H1 (cell line): ENCODE results near the gene ARHGAP25. TPM values are rescaled to one million over a fixed set of nuclear protein-coding genes. Genes with fewer than 3 reads are reported as not detected.

Experiments used
- CTCF ChIA-PET: fragments of 300-600 bp; sonication (Branson Sonifier 250); formaldehyde crosslinking; loops from one replicate; lab custom pipeline; 2021; ENCODE audit not compliant: partially characterized antibody; lab: Charles Lee
- POLR2A ChIA-PET: fragments of 300-600 bp; sonication (Branson Sonifier 250); formaldehyde crosslinking; loops from one replicate; lab custom pipeline; 2021; ENCODE audit warnings: inconsistent platforms; ENCODE audit not compliant: partially characterized antibody; lab: Charles Lee
- DNase-seq, 2 experiments: peaks; one replicate each; pipeline versions ENCODE4 v3.0.0 to v3.0.0-alpha.2; 2010 to 2022; ENCODE audit warnings: low spot score in 2 of 2, low read depth in 1 of 2, mixed read lengths in 1 of 2
- FAIRE-seq: peaks from 2 replicates; lab custom pipeline; 2011; peaks lifted over from hg19 to GRCh38; lab: Jason Lieb, UNC
- H2AFZ ChIP-seq: 2 replicates; pipeline ENCODE4 v1.8.1; 2012; ENCODE audit warnings: low read length, inconsistent platforms
- H2AK5ac ChIP-seq: 2 replicates; pipeline ENCODE4 v1.6.1; 2013; ENCODE audit warnings: low read depth, low read length
- H2BK120ac ChIP-seq: replicated peaks from 2 replicates; pipeline ENCODE3; 2013; ENCODE audit warnings: low read depth, low read length, inconsistent platforms
- H2BK12ac ChIP-seq: 2 replicates; pipeline ENCODE4 v1.6.1; 2013; ENCODE audit warnings: low read depth, low read length
- H2BK15ac ChIP-seq: 2 replicates; pipeline ENCODE4 v1.6.1; 2013; ENCODE audit warnings: low read length
- H2BK20ac ChIP-seq: 2 replicates; pipeline ENCODE4 v1.6.1; 2013; ENCODE audit warnings: low read length
- H2BK5ac ChIP-seq: 2 replicates; pipeline ENCODE4 v1.6.1; 2013; ENCODE audit warnings: low read depth, low read length
- H3K14ac ChIP-seq: 2 replicates; pipeline ENCODE4 v1.6.1; 2013; ENCODE audit warnings: inconsistent platforms; ENCODE audit not compliant: insufficient read length
- H3K18ac ChIP-seq: 2 replicates; pipeline ENCODE4 v1.6.1; 2013; ENCODE audit warnings: low read length; ENCODE audit errors: extremely low read depth
- H3K23ac ChIP-seq: 2 replicates; pipeline ENCODE4 v1.6.1; 2013; ENCODE audit warnings: inconsistent platforms; ENCODE audit not compliant: insufficient read length
- H3K23me2 ChIP-seq: 2 replicates; pipeline ENCODE4 v1.6.1; 2013; ENCODE audit warnings: low read depth, low read length
- H3K27ac ChIP-seq: 2 replicates; pipeline ENCODE4 v1.6.1; 2011; ENCODE audit warnings: low read depth, low read length, inconsistent platforms
- H3K27me3 ChIP-seq, 4 experiments: replicated peaks in 1 of 4; 1 replicate in 1 of 4; 2 replicates in 3 of 4; pipeline versions ENCODE4 v1.6.1 to v1.8.1; 2011 to 2013; ENCODE audit warnings: low read length in 3 of 4, mild to moderate bottlenecking in 3 of 4, inconsistent platforms in 2 of 4, mixed read lengths in 2 of 4, moderate library complexity in 1 of 4; ENCODE audit not compliant: control insufficient read depth in 3 of 4, insufficient read depth in 3 of 4; ENCODE audit errors: extremely low read depth in 1 of 4
- H3K36me3 ChIP-seq, 4 experiments: 2 replicates each; pipeline versions ENCODE4 v1.6.1 to v1.8.1; 2011 to 2013; ENCODE audit warnings: mild to moderate bottlenecking in 4 of 4, low read length in 3 of 4, moderate library complexity in 2 of 4, control low read depth in 1 of 4, inconsistent platforms in 1 of 4; ENCODE audit not compliant: insufficient read depth in 4 of 4, control insufficient read depth in 2 of 4
- H3K4ac ChIP-seq: replicated peaks from 2 replicates; pipeline ENCODE3; 2013; ENCODE audit warnings: low read length, low read depth, mixed read lengths, inconsistent platforms; ENCODE audit not compliant: insufficient read length
- H3K4me1 ChIP-seq, 4 experiments: replicated peaks in 1 of 4; 1 replicate in 1 of 4; 2 replicates in 3 of 4; pipeline versions ENCODE4 v1.6.1 to v1.8.1; 2011 to 2013; ENCODE audit warnings: low read length in 3 of 4, inconsistent platforms in 2 of 4, mixed read lengths in 1 of 4; ENCODE audit not compliant: insufficient read depth in 4 of 4, control insufficient read depth in 3 of 4
- H3K4me2 ChIP-seq, 2 experiments: 2 replicates each; pipeline versions ENCODE4 v1.6.1 to v1.8.1; 2011 to 2013; ENCODE audit warnings: low read depth in 2 of 2, low read length in 2 of 2, control low read depth in 1 of 2, inconsistent platforms in 1 of 2, mild to moderate bottlenecking in 1 of 2; ENCODE audit not compliant: insufficient read depth in 1 of 2
- H3K4me3 ChIP-seq, 4 experiments: fragments of 200-600, 300-600 bp in 1 of 4; sonication (generic), shearing (Covaris generic), sonication (Bioruptor Twin) in 1 of 4; 2 replicates each; pipeline versions ENCODE4 v1.5.1 to v1.8.1; 2011 to 2016; ENCODE audit warnings: low read length in 4 of 4, low read depth in 3 of 4, control low read depth in 2 of 4, inconsistent platforms in 2 of 4, mild to moderate bottlenecking in 2 of 4, mixed read lengths in 1 of 4, moderate library complexity in 1 of 4; ENCODE audit not compliant: insufficient read depth in 2 of 4; ENCODE audit errors: extremely low read depth in 1 of 4
- H3K56ac ChIP-seq: replicated peaks from 2 replicates; pipeline ENCODE3; 2013; ENCODE audit warnings: low read depth, mild to moderate bottlenecking, mixed read lengths, low read length, inconsistent platforms; ENCODE audit not compliant: insufficient read length
- H3K79me1 ChIP-seq: 2 replicates; pipeline ENCODE4 v1.6.1; 2013; ENCODE audit warnings: low read depth, low read length, control low read depth
- H3K79me2 ChIP-seq, 2 experiments: 2 replicates each; pipeline versions ENCODE4 v1.6.1 to v1.8.1; 2012 to 2013; ENCODE audit warnings: low read length in 2 of 2, mild to moderate bottlenecking in 2 of 2, inconsistent platforms in 1 of 2; ENCODE audit not compliant: insufficient read depth in 2 of 2, control insufficient read depth in 1 of 2
- H3K9ac ChIP-seq, 4 experiments: replicated peaks in 1 of 4; 1 replicate in 1 of 4; 2 replicates in 3 of 4; pipeline versions ENCODE4 v1.6.1 to v1.8.1; 2011 to 2013; ENCODE audit warnings: low read depth in 3 of 4, low read length in 3 of 4, control low read depth in 2 of 4, mild to moderate bottlenecking in 2 of 4, moderate library complexity in 2 of 4, inconsistent platforms in 1 of 4; ENCODE audit errors: extremely low read depth in 1 of 4
- H3K9me3 ChIP-seq, 2 experiments: 2 replicates each; pipeline versions ENCODE4 v1.6.1 to v1.8.1; 2012 to 2013; ENCODE audit warnings: mild to moderate bottlenecking in 2 of 2, moderate library complexity in 2 of 2, control low read depth in 1 of 2, inconsistent platforms in 1 of 2, low read depth in 1 of 2, low read length in 1 of 2, mixed read lengths in 1 of 2; ENCODE audit not compliant: insufficient read depth in 2 of 2
- H4K20me1 ChIP-seq, 2 experiments: replicated peaks in 1 of 2; 2 replicates each; pipeline versions ENCODE3 to v1.8.1; 2011 to 2013; ENCODE audit warnings: inconsistent platforms in 2 of 2, low read length in 2 of 2, mild to moderate bottlenecking in 1 of 2; ENCODE audit not compliant: insufficient read depth in 2 of 2, control insufficient read depth in 1 of 2
- H4K5ac ChIP-seq: 2 replicates; pipeline ENCODE4 v1.6.1; 2013; ENCODE audit warnings: low read length, low read depth, mixed read lengths, inconsistent platforms; ENCODE audit not compliant: insufficient read length
- H4K8ac ChIP-seq: 2 replicates; pipeline ENCODE4 v1.8.0; 2013; ENCODE audit warnings: mild to moderate bottlenecking, moderate library complexity, low read length, inconsistent platforms; ENCODE audit not compliant: insufficient read depth; ENCODE audit errors: extremely low read depth
- H4K91ac ChIP-seq: replicated peaks from 2 replicates; pipeline ENCODE3; 2013; ENCODE audit warnings: low read length, mixed read lengths, inconsistent platforms; ENCODE audit not compliant: insufficient read length
- CBX8 ChIP-seq: fragments of 300-800, 300-1000 bp; sonication (generic); IDR thresholded peaks from 2 replicates; pipeline ENCODE4 v1.7.1; 2016; ENCODE audit warnings: low read depth, low read length, borderline replicate concordance
- CHD2 ChIP-seq: IDR thresholded peaks from 2 replicates; pipeline ENCODE4 v1.6.1; 2012; ENCODE audit warnings: low read length, improper control_type of control experiment
- GABPA ChIP-seq: IDR thresholded peaks from 2 replicates; pipeline ENCODE4 v1.6.1; 2011; ENCODE audit warnings: mild to moderate bottlenecking, low read length, moderate library complexity, borderline replicate concordance; ENCODE audit not compliant: insufficient read depth
- HDAC2 ChIP-seq, 2 experiments: fragments of 300-600 bp in 1 of 2; sonication (generic) in 1 of 2; IDR thresholded peaks; 2 replicates each; pipeline ENCODE4 v1.6.1; 2011 to 2012; ENCODE audit warnings: low read depth in 2 of 2, low read length in 2 of 2, mild to moderate bottlenecking in 2 of 2, moderate library complexity in 2 of 2, borderline replicate concordance in 1 of 2, inconsistent platforms in 1 of 2
- RNF2 ChIP-seq: fragments of 200-900, 300-1000 bp; sonication (generic); IDR thresholded peaks from 2 replicates; pipeline ENCODE4 v1.7.1; 2016; ENCODE audit warnings: borderline replicate concordance, low read depth, mild to moderate bottlenecking, antibody characterized with exemption, low read length; ENCODE audit not compliant: poor library complexity, severe bottlenecking; ENCODE audit errors: missing control alignments
- SP1 ChIP-seq: IDR thresholded peaks from 2 replicates; pipeline ENCODE4 v1.6.1; 2011; ENCODE audit warnings: low read depth, low read length
- TBP ChIP-seq: IDR thresholded peaks from 2 replicates; pipeline ENCODE4 v1.6.1; 2011; ENCODE audit warnings: low read depth, low read length, improper control_type of control experiment
- USF2 ChIP-seq: IDR thresholded peaks from 2 replicates; pipeline ENCODE4 v1.6.1; 2011; ENCODE audit warnings: low read length, improper control_type of control experiment
- WGBS, 2 experiments: shearing (Covaris generic) in 1 of 2; methylation state at CpG; one replicate each; pipeline versions ENCODE4 v1.1.6 to v1.1.7; 2013 to 2015; ENCODE audit warnings: low lambda C conversion rate in 2 of 2, mixed read lengths in 2 of 2, inconsistent platforms in 1 of 2, low coverage in 1 of 2, missing lambda C conversion rate in 1 of 2; ENCODE audit not compliant: insufficient replicate concordance in 2 of 2, insufficient coverage in 1 of 2, insufficient read length in 1 of 2; ENCODE audit errors: extremely low coverage in 1 of 2, missing lambda C conversion rate in 1 of 2; 5-methylcytosine and 5-hydroxymethylcytosine counted together
- polyA plus RNA-seq, 7 experiments: library from polyadenylated mRNA; depleted of rRNA in 3 of 7; stranded (reverse) in 5 of 7; unstranded in 2 of 7; fragments of >200 nt in 5 of 7; fragments of 200-250 nt in 2 of 7; gene quantifications; 1 replicate in 5 of 7; 2 replicates in 1 of 7; 4 replicates in 1 of 7; pipeline versions ENCODE4 v1.2.1 to v1.2.3, GENCODE V29; 2011 to 2013; ENCODE audit warnings: missing spikeins in 2 of 7, mixed read lengths in 2 of 7
- total RNA-seq: library from RNA; stranded (reverse); fragmentation: NEBNext Ultra II Directional; extraction: Animal tissue kit (Norgen Biotek cat#: 25700); gene quantifications from 2 replicates; pipeline ENCODE4 v1.2.1, GENCODE V29; 2021

The ARHGAP25 gene
- total and polyA plus RNA-seq, 2 of the 8 experiments (the other 6 are each of a cell fraction or from before 2014, with no cell fraction given) = 1.00 to 1.2 TPM

DNA sequence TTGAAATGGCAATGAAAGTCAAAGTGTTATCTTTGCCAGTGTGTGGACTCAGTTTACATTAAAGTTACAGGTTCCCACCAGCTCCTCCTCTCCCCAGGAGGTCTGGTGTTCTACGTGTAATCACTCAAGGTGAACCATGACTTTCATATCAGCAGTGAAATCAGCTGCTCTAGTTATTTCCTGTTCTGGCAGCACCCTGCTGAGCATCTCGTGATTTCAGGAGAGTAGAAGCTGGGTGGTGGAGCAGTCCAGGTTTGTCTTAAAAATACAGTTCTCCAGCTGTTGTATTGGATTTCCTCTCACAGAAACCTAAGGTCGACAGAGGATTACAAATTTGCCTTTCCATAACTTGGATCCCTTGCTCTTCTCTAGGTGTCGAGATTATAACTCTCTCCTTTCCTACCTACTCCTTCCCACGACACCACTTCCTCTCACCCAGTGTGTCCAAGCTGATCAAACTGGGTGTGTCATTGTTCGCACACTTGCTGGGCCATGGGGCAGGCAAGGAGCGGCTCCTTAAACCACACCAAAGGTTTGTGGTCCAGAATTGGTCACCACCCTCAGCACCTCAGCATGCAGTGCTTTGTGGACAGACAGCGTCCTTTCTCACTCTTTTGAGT is 13.0 kb upstream of the ARHGAP25 start:
- WGBS, 2 experiments = 89% methylated on average over 8 of the region's 8 CpGs; no CpG with 5 or more reads in 1 of the 2 experiments
- DNase-seq (no peak), FAIRE-seq (no peak)
- no peaks in the 10 kb centered on the region for H4K20me1 ChIP-seq
- no peak overlapping the region for H2BK20ac ChIP-seq
- H3K4me3 ChIP-seq = no peak overlapping the region
- no peaks in the 10 kb centered on the region for H3K36me3 ChIP-seq
- no peak overlapping the region for H2BK5ac ChIP-seq
- H4K5ac ChIP-seq = no peak overlapping the region
- no peaks in the 10 kb centered on the region for H3K4me1 ChIP-seq
- no peak overlapping the region for H3K9ac ChIP-seq
- no peak overlapping the region for H4K8ac ChIP-seq
- no peaks in the 10 kb centered on the region for H3K27me3 ChIP-seq
- H4K91ac ChIP-seq = no peak overlapping the region
- no peak overlapping the region for H3K4ac ChIP-seq
- H3K23me2 ChIP-seq = no peaks in the 10 kb centered on the region
- POLR2A ChIA-PET = no interaction called here
- H3K18ac ChIP-seq = no peak overlapping the region
- no peak overlapping the region for H2AK5ac ChIP-seq
- no peaks in the 10 kb centered on the region for H3K9me3 ChIP-seq
- H2AFZ ChIP-seq = no peak overlapping the region; the same call in 1 of the 2 replicates
- TF ChIP-seq HDAC2 (IDR thresholded peaks at IDR 0.05; ENCODE audit: borderline replicate concordance in 1 of 2, low read depth in 2 of 2, low read length in 2 of 2) (no peak), GABPA (no peak), CBX8 (no peak), SP1 (no peak), USF2 (no peak), TBP (no peak), RNF2 (no peak), CHD2 (no peak)
- TF ChIP-seq, all 59 proteins: peak for 0
- Histone ChIP-seq H3K79me1 (no peaks in the 10 kb centered on the region), H2BK15ac (no peak overlapping the region), H3K56ac (no peak overlapping the region), H3K23ac (no peak overlapping the region), H3K4me2 (no peak overlapping the region), H3K79me2 (no peaks in the 10 kb centered on the region), H3K27ac (no peak overlapping the region), H3K14ac (no peak overlapping the region), H2BK120ac (no peak overlapping the region), H2BK12ac (no peak overlapping the region)
- CTCF ChIA-PET = interaction anchor here (0.6 to 4.5 kb wide), 15 partner anchors 8 to 258 kb away, joined by 3 to 30 read pairs (median 6); no protein-coding TSS in a partner anchor
